ENCODE results near the gene MTUS2.

The MTUS2 gene

DNA sequence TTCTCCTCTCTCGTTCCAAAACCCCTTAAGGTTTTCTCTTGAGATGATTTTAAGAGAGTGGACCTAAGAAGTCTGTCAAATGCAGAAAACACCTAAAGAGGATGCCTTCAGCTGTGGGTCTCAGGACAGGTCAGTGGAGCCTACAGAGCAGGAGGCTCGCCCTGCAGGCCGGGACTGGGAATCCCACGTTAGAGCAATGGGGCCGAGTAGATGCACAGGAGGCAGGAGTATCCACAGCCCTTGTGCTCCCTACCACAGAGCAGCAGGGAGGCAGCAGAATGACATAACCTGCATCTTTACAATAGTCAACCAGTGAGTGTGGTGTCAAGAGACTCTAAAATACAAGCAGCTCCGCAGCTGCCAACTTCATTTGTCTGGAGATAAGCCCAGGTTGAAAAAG, 229.4 kb downstream of the MTUS2 start:
- TF ChIP-seq EZH2phosphoT487 (IDR thresholded peaks at IDR 0.05; ENCODE audit: low read length) (no peak), EZH2 (optimal IDR thresholded peaks at IDR 0.05; ENCODE audit: low read depth, low read length) (no peak)
- TF ChIP-seq, protein P1, sequence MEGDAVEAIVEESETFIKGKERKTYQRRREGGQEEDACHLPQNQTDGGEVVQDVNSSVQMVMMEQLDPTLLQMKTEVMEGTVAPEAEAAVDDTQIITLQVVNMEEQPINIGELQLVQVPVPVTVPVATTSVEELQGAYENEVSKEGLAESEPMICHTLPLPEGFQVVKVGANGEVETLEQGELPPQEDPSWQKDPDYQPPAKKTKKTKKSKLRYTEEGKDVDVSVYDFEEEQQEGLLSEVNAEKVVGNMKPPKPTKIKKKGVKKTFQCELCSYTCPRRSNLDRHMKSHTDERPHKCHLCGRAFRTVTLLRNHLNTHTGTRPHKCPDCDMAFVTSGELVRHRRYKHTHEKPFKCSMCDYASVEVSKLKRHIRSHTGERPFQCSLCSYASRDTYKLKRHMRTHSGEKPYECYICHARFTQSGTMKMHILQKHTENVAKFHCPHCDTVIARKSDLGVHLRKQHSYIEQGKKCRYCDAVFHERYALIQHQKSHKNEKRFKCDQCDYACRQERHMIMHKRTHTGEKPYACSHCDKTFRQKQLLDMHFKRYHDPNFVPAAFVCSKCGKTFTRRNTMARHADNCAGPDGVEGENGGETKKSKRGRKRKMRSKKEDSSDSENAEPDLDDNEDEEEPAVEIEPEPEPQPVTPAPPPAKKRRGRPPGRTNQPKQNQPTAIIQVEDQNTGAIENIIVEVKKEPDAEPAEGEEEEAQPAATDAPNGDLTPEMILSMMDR (IDR thresholded peaks at IDR 0.05; ENCODE audit: low read length): no peak
- Histone ChIP-seq H3K4me1 (ENCODE audit: low read length) (no peaks in the 10 kb centered on the region), H3K79me2 (ENCODE audit: low read length) (no peaks in the 10 kb centered on the region), H3K27ac (ENCODE audit: low read length) (no peak overlapping the region), H3K4me3 (ENCODE audit: low read length) (no peak overlapping the region), H3F3A (ENCODE audit: insufficient read depth, low read length) (no peaks in the 10 kb centered on the region), H3K36me3 (replicated peaks; ENCODE audit: insufficient read depth, low read length) (no peaks in the 10 kb centered on the region), H3K4me2 (ENCODE audit: low read depth, low read length) (no peak overlapping the region), H4K20me1 (ENCODE audit: insufficient read depth, low read length) (no peaks in the 10 kb centered on the region), H3K9me2 (replicated peaks; ENCODE audit: insufficient read depth, low read length) (no peaks in the 10 kb centered on the region), H2AFZ (ENCODE audit: low read length) (no peak overlapping the region), H3K27me3 (replicated peaks; ENCODE audit: insufficient read depth, low read length) (no peaks in the 10 kb centered on the region), H3K9me3 (replicated peaks; ENCODE audit: insufficient read depth, low read length) (no peaks in the 10 kb centered on the region), H3K9ac (ENCODE audit: low read length) (no peak overlapping the region)
- no peak for DNase-seq

DNA sequence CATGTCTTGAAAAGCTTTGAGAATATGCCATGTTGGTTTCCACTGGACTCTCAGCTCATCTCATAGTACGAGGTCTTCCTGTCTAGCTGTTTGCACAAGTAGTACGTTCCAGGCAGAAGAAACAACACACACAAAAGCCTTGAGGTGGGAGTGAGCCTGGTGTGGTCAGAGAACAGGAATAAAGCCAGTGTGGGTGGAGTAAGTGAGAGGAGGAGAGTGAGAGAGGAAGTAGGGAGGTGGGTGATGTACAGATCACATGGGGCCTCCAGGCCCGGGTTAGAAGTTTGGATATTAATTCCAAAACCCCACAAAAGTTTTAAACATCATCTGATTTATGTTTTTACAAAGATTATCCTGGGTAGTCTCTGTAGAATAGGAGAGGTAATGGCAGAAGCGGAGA, 230.6 kb downstream of the MTUS2 start:
- Histone ChIP-seq H3K4me3 (ENCODE audit: low read length) (no peak overlapping the region), H3K27ac (ENCODE audit: low read length) (no peak overlapping the region), H3K9ac (ENCODE audit: low read length) (no peak overlapping the region), H3F3A (ENCODE audit: insufficient read depth, low read length) (no peaks in the 10 kb centered on the region), H2AFZ (ENCODE audit: low read length) (no peak overlapping the region), H3K36me3 (replicated peaks; ENCODE audit: insufficient read depth, low read length) (no peaks in the 10 kb centered on the region), H3K79me2 (ENCODE audit: low read length) (no peaks in the 10 kb centered on the region), H3K9me3 (replicated peaks; ENCODE audit: insufficient read depth, low read length) (no peaks in the 10 kb centered on the region), H3K27me3 (replicated peaks; ENCODE audit: insufficient read depth, low read length) (no peaks in the 10 kb centered on the region), H3K4me1 (ENCODE audit: low read length) (no peaks in the 10 kb centered on the region), H4K20me1 (ENCODE audit: insufficient read depth, low read length) (no peaks in the 10 kb centered on the region), H3K4me2 (ENCODE audit: low read depth, low read length) (no peak overlapping the region), H3K9me2 (replicated peaks; ENCODE audit: insufficient read depth, low read length) (no peaks in the 10 kb centered on the region)
- TF ChIP-seq EZH2 (optimal IDR thresholded peaks at IDR 0.05; ENCODE audit: low read depth, low read length): no peak
- TF ChIP-seq EZH2phosphoT487 (IDR thresholded peaks at IDR 0.05; ENCODE audit: low read length): no peak
- TF ChIP-seq, protein P1 (IDR thresholded peaks at IDR 0.05; ENCODE audit: low read length): no peak
- DNase-seq: no peak

DNA sequence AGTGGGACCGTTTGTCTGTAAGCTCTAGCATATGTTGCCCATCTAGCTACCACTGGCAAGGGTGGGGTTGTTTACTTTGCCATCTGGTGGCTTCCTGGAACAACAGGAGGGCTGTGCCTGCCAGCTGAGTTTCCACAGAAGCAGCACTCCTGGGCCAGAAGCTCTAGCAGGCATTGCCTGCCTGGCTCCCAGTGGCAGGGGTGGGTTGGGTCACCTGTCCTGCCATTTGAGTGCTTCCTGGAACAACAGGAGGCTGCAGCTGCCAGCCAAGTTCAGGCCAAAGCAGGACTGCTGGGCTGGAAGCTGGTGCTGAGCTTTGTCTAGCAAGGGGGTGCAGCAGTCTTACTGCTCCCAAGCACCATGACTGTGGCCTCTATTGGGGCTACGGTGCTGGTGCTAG, 239.7 kb downstream of the MTUS2 start:
- no peak for TF ChIP-seq EZH2phosphoT487 (IDR thresholded peaks at IDR 0.05; ENCODE audit: low read length)
- TF ChIP-seq, protein P1 (IDR thresholded peaks at IDR 0.05; ENCODE audit: low read length): no peak
- TF ChIP-seq EZH2 (optimal IDR thresholded peaks at IDR 0.05; ENCODE audit: low read depth, low read length): no peak
- no peak for DNase-seq

More for the DNA sequence above, 239.7 kb downstream of the MTUS2 start:
- Histone ChIP-seq H3F3A (ENCODE audit: insufficient read depth, low read length) (no peaks in the 10 kb centered on the region), H3K79me2 (ENCODE audit: low read length) (no peaks in the 10 kb centered on the region), H3K9me3 (replicated peaks; ENCODE audit: insufficient read depth, low read length) (no peaks in the 10 kb centered on the region), H3K9me2 (replicated peaks; ENCODE audit: insufficient read depth, low read length) (no peaks in the 10 kb centered on the region), H3K9ac (ENCODE audit: low read length) (no peak overlapping the region), H3K36me3 (replicated peaks; ENCODE audit: insufficient read depth, low read length) (no peaks in the 10 kb centered on the region), H3K27me3 (replicated peaks; ENCODE audit: insufficient read depth, low read length) (no peaks in the 10 kb centered on the region), H3K4me1 (ENCODE audit: low read length) (no peaks in the 10 kb centered on the region), H3K4me3 (ENCODE audit: low read length) (no peak overlapping the region), H3K27ac (ENCODE audit: low read length) (no peak overlapping the region), H2AFZ (ENCODE audit: low read length) (no peak overlapping the region), H4K20me1 (ENCODE audit: insufficient read depth, low read length) (no peaks in the 10 kb centered on the region), H3K4me2 (ENCODE audit: low read depth, low read length) (no peak overlapping the region)

Data from MM.1S (cell line).